HG03280 (cell line): ENCODE data around the gene EEA1.
A peak's percentile ranks its signal among the peaks of the same experiment; 100 is the strongest.
"Not testable (repeated sequence)": the region's sequence is repeated elsewhere in the genome, so short reads cannot be mapped to it uniquely, and the experiment has no call there.

Source experiments
- ATAC-seq: cut with Tn5 transposase; IDR thresholded peaks from one replicate; pipeline ENCODE4 v1.9.1; 2021; ENCODE audit warnings: mild to moderate bottlenecking, moderate library complexity; ENCODE audit not compliant: unreplicated experiment

The EEA1 gene

DNA sequence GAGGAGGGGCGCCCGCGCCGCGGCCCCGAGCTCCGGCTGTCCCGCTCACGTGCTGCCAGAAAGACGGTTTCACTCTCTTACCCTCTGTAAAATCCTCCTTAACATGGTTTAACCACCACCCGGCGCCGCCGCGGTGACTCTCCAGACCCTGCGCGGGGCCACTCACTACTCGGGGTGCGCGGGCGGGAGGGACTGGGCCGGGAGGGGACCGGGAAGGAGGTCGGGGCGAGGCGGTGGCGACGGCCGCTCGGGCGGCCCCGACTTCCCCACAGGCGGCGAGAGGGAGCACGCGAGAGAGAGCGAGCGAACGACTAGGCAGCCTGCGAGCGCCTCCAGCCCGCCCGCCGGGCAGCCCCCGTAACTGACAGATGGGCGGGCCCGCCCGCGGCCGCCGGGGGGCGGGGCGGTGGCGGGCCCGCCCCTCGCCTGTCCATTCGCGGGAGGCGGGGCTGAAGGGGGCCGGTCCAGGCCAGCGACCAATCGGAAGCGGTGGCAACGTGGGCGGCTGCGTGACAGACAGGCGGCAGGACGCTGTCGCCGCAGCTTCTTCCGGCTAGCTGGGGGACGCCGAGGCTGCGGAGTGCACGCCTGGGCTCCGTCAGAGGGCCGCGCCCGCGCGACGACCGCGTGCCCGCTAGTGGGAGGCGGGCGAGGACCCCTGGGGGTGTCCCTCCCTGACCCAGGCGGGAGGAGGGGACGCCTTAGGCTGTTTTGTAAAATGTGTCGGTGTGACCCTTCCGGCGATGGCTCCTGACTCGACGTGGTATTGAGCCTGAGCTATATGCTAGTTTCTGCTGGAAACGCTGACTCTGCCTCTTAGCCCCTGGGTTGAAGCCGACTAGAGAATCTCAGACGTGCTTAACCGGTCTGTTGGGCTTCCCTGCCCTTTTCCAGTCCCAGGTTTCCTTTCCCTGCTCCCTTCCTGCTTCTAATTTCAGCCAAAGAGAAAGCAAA, at the start of gene EEA1:
TSS of gene EEA1 (minus strand) at position 334 of the 954 bp plus-strand sequence. CDS start at position 105, 229 bp downstream.
- peak; percentile 85 for ATAC-seq

DNA sequence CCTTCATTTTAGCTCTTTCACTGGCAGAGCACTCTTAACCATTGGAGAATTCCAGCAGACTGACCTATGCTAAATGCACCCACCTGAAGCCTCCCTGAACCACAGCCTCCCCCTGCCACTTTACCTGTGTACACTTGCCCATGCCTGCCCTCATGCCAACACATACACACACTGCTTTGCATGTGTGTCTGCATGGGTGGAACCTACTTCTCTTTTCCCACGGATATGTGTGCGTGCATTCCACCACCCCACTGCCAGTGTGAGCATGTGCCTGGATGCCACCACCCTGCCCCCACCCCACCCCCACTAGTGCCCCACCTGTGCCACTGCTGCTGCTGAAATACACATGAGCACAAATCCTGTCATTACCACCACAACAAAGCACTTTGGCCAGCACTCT, 49.5 kb upstream of the EEA1 start:
- no peak for ATAC-seq

DNA sequence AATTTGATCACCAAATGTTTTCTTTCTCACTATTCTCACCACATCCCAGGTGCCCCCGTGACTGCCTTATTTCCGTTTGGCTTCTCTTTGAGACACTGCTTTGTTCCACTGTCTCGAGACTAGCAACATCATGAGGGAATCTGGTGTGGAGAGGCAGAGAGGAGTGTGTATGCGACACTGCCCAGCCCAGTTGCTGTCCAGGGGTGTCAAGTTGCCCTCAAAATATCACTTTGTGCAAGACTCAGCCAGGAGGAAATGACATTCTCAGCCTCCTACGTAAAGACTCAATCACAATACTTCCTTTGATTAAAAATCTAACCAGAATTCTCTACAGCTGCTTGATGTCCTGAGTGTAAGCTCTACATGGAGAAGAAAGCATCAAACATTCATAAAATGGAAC, 48.2 kb upstream of the EEA1 start:
- no peak for ATAC-seq

DNA sequence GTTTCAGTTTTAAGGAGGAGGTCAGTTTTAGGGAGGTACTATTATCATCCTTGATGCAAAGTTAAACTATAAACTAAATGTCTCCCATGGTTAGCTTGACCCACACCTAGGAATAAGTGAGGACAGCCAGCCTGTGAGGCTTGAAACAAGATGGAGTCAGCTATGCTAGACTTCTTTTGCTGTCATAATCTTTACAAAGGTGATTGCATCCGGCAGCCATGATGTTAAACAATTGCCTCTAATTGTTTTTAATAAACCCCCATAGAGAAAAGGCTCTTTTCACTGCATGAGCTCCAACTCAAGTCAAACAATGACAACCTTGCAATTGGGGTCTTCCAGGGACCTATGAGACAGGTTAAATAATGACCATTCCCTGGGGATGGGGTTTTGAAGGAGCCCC, 45.7 kb upstream of the EEA1 start:
- no peak for ATAC-seq

DNA sequence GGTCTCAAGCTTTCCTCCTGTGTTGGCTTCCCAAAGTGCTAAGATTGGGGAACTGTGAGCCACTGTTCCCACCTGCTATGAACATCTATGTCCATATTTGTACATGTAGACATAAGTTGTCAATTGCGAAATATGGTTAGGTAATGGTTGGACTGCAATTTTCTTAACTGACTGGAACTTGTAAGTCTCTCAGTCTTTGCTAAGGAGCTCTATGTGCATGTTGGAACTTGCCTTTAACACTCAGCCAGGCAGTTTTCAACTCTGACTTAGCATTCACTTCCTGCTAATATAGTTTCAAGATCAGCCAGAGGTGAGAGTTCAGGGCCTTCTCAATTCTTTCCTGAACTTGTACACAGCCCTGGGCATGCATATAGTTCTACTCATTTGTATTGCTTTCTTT, 44.5 kb upstream of the EEA1 start:
- ATAC-seq = peak; percentile 35

DNA sequence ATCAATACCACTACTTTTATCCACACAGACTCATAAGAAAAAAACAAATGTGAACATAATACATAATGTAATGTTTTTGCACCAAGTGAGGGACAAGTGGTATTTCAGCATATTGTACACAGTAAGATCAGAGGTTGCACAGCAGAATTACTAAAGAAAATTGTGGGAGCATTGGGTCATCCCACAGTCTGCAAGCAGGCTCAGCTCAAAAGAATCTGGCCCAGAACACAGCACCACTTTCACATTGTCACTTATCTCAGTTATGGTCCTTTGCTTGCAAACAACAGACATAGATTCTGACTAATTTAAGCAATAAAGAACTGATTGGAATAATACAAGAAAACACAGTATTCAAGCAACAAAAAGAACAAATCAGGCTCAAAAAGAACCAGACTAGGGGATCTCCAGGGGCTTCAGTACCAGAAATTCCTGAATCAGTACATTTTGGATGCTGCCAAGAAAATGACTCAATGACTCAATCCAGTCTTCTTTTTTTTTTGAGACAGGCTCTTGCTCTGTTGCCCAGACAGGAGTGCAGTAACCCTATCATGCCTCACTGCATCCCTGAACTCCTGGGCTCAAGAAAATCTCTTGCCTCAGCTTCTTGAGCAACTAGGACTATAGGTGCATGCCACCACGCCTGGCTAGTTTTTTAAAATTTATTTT, 42.9 kb upstream of the EEA1 start:
- no peak for ATAC-seq

DNA sequence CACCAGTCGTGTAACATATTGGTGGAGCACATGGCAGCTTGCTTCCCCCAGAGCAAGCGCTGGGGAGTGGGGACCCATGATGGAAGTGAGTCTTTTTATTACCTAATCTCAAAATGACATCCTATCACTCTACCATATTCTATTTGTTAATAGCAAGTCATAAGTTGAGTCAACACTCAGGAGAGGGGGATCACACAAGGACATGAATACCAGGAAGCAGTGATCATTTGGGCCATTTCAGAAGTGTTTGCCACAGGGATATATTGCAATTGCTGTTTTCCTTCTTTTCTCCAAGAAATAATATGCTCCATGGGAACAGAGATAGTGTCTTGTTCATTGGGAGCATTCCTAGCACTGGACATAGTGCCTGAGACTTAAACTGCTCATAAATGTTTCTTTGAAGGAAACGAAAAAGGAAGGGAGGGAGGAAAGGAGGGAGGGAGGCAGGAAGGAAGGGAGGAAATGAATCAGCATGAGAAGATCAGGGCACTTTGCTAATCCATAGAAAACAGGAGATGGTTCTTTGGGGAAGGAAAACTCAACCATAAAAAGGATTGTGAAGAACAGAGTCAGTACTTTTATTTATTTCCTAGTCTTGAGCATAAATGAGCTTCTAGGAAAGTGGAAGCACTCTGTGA, 39.2 kb upstream of the EEA1 start:
- no peak for ATAC-seq

DNA sequence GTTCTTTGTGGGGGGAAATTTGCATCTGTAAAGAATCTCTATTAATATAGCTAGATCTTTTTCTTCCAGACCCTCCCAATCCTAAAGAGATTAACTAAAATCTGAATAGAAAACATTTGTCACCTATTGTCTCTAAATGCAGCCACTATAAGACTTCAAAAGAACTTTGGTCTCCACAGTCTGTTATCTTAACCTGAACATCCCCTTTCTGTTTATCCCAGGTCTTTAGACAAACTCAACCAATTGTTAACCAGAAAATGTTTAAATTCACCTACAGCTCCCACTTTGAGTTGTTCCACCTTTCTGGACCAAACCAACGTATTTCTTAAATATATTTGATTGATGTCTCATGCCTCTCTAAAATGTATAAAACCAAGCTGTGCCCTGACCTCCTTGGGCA, 35.3 kb upstream of the EEA1 start:
- ATAC-seq = not testable (repeated sequence)

DNA sequence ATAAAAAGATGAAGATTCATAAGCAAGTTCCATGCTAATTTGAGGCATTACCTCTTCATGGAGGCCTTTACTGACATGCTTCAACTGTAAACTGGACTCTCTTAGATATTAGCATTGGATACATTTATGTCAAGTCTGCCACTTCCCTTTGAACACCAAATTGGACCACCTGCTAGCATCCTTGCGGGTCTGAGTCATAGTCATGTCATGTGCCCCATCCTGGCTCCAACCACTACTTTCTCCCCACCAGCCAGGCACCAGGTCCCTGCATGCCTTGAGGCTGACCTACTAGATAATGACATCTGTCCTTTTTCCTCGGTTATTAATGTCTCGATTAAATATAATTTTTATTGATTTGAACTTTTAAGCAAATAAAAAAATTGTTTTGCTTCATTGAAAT, 32.9 kb upstream of the EEA1 start:
- no peak for ATAC-seq

DNA sequence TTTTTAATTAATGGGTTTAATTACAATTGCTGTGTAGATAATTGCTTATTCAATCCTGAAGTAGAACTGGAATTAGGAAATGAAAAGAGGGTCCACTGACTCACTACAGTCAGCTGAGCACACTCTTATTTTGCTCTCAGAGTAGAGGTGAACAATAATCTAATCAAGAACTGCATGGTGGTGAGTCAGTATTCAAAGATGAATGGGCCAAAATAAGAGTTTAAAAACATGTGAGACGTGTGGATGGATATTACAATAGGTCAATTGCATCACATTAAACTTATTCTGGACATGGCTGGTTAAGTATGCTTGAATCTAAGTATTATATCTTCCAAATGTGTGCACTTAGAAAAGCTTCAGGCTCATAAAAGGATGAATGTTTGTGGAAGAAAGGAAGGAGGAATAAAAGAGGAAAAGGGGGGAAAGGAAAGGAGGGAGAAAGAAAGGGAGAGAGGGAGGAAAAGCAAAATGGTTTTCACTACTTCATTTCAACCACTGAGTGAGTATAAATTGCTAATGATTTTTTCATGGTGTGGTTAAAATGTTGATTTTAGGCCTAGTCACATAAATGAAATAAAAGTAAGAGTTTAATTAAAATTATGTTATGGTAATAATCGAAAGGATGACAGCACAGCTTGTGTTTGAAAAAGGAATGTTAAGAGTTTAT, 27.0 kb upstream of the EEA1 start:
- ATAC-seq = no peak

DNA sequence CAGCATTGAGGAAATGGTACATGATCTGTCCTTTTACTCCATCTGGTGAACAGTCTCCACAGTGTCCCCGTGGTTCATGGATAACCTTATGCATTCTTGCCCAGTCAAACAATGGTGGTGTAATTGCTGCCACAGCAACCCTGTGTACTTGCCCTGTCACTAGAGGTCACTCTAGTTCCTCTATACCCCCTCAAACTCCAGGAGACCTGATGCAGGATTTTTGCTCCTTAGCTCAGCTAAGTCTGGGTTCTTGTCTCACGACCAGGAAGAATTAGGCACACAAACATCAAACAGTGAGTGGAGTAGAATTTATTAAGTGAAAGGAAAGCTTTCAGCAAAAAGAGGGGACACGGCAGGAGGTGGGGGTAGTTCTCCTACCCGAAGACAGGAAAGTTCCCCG, 24.7 kb upstream of the EEA1 start:
- ATAC-seq = no peak

DNA sequence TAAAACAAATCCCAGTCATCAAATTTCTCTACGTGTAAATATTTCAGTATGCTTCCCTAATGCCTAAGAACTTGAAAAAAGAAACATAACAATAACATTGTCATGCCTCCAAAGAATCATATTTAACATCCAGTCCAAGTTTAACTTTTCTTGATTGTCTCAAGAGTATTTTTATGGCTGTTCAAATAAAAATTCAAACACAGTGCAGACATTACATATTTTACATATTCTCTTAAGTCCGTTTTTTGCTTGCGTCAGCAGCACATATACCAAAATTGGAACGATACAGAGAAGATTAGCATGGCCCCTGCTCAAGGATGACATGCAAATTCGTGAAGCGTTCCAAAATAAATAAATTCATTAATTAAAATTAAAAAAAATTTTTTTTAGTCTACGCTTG, 23.3 kb upstream of the EEA1 start:
- ATAC-seq = no peak

DNA sequence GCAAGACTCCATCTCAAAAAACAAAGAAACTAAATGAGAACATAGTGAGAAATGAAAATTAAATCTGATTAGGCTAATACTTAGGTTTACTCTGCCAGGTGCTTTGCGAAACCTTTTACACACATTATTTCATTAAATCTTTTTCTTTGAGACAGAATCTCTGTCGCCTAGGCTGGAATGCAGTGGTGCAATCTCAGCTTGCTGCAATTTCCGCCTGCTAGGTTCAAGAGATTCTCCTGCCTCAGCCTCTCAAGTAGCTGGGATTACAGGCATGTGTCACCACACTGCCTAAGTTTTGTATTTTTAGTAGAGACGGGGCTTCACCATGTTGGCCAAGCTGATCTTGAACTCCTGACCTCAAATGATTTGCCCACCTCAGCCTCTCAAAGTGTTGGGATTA, 21.9 kb upstream of the EEA1 start:
- no peak for ATAC-seq

DNA sequence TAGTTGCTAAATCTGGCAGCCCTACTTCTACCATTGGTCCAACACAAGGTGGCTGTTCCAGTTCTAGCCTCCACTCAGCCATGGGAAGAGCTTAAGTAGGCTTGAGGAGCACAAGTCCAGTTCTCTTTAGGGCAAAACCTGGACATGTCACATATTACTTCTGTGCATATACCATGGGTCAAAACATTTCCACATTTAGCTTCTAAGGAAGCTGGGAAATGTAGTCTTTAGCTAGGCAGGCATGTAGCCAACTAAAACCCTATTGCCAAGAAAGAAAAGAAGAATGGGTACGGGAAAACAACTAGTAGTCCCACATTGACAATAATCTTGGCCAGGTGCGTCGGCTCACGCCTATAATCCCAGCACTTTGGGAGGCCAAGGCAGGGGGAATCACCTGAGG, 20.9 kb upstream of the EEA1 start:
- ATAC-seq = no peak

DNA sequence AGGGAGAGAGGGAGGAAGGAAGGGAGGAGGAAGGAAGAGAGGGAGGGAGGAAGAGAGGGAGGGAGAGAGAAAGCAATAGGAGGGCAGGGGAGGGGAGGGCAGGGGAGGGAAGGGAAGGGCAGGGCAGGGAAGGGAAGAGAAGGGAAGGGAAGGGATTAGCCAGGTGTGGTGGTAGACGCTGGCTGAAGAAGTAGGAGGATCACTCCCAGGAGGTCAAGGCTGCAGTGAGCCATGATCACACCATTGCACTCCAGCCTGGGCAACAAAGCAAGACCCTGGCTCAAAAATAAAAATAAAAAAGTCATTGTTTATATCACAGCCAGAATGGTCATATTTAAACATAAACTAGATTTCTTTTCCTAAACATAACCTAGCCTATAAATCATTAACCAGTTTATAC, 20.4 kb upstream of the EEA1 start:
- no peak for ATAC-seq

DNA sequence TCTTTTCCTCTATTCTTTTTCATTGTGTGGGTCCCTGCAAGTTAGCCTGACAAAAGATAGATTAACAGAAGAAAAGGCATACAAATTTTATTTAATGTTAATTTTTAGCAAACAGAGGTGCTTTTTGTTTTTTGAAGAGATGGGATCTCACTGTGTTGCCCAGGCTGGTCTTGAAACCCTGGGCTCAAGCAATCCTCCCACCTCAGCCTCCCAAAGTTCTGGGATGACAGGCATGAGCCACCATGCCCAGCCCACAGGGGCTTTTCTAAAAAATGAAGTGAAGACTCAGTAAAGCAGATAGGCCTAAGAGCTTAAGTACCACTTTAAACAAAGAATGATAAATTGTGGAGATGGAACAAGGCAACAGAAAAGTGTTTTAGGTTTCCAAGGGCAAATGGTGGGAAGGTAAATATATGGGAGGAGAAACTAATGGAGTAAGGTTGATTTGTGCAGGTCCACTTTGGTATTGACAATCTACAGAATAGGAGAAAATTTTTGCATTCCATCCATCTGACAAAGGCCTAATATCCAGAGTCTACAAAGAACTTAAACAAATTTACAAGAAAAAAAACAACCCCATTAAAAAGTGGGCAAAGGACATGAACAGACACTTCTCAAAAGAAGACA, 18.6 kb upstream of the EEA1 start:
- no peak for ATAC-seq

DNA sequence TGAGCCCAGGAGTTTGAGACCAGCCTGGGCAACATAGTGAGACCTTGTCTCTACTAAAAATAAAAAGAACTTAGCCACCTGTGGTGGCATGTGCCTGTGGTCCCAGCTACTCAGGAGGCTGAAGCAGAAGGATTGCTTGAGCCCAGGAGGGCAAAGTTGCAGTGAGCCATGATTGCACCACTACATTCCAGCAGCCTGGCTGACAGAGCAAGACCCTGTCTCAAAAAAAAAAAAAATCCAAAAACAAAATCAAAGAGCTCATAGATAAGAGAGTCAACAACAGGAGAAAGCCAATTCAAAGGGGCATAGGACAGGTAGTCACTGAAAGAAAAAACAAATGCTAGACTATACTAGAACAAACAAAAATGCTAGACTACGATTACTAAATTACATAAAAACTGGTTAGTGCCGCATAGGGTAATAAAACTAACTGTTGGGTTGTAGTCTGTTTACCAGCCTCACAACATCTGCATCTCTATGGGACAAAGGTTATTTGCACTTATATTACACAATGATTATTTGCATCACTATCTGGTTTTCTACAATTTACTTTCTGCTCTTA, 16.6 kb upstream of the EEA1 start:
- no peak for ATAC-seq

DNA sequence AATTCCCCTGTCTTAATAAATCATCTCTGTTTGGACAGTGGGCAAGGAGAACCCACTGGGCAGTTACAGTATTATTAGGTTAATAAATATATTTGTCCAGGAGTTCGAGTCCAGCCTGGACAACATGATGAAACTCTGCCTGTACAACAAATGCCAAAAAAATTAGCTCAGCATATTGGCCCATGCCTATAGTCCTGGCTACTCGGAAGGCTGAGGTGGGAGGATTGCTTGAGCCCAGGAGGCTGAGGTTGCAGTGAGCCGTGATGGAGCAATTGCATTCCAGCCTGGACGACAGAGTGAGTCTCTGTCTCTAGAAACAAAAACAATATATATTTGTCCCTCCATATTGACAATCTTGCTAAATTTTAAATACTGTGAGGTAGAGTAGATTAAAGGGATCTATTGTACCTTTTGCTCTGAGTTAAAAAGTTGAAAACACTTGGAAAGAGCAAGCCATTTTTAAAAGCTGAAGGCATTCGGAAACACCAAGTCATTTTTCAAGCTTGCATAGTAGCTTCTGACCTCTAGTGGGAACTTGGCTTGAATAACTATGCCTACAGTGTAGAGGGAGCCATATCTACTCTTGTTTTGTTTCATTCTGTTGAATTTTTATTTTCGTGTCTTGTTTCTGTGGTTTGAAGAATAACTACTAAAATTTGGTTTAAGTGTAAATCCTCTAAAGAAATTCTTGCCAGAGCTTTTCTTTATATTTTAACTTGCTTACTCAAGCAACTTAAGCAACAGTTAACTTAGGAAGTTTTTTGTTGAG, 14.6 kb upstream of the EEA1 start:
- no peak for ATAC-seq

DNA sequence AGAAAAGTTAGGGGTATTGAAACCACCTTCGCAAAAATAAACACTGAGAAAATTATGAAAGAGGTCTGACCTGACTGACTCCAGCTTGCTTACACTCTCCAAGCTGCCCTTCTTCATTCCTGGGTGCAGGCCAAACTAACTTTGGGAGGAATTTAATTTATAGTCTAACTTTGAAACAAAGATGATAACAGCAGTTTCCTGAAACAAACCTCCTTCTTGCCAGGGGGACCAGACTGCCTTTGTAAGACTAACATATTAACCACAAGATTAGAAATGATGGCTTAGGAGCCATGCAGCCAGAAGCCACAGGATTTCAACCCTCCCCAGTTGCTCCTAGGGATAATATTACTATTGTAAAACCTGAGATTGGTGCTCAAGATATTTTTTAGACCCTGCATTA, 13.8 kb upstream of the EEA1 start:
- no peak for ATAC-seq

DNA sequence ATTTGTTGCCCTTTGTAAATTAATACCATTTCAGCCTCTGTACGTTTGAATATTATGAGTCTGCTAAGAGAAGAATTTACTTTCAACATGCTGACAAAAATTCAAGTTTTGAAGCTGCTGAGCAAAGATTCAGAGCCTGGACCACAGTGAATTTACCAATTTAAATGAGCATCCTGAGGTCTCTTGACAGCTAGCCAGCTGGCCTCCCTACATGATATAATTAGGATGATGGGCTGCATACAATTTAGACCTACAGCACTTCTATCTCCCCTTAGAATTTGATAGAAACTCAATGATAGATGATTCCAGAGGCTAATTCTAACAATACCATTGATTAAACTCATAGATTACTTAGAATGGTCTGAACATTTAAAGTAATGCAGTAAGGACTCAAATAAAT, 10.0 kb upstream of the EEA1 start:
- no peak for ATAC-seq
